H9 (cell line): ENCODE data around the gene ELOA2. TPM values are rescaled to one million over a fixed set of nuclear protein-coding genes. Genes with fewer than 3 reads are reported as not detected.

Experiments
- DNase-seq: peaks from one replicate; pipeline ENCODE4 v3.0.0-alpha.2; 2017
- H2AFZ ChIP-seq: one replicate; pipeline ENCODE4 v1.6.1; 2013; ENCODE audit warnings: mild to moderate bottlenecking, low read length, control low read depth, moderate library complexity
- H2AK5ac ChIP-seq: 2 replicates; pipeline ENCODE4 v1.6.1; 2013; ENCODE audit warnings: low read length, control low read depth, mixed read lengths; ENCODE audit not compliant: insufficient read length
- H2BK120ac ChIP-seq: one replicate; pipeline ENCODE4 v1.6.1; 2013; ENCODE audit warnings: low read depth, mild to moderate bottlenecking, low read length, control low read depth, inconsistent platforms; ENCODE audit not compliant: poor library complexity, severe bottlenecking
- H2BK12ac ChIP-seq: 2 replicates; pipeline ENCODE4 v1.6.1; 2013; ENCODE audit warnings: low read length, control low read depth, mixed read lengths, low read depth; ENCODE audit not compliant: insufficient read length
- H2BK15ac ChIP-seq: 2 replicates; pipeline ENCODE4 v1.6.1; 2013; ENCODE audit warnings: low read depth, low read length, control low read depth
- H2BK20ac ChIP-seq: one replicate; pipeline ENCODE4 v1.6.1; 2013; ENCODE audit warnings: low read depth, mild to moderate bottlenecking, low read length, control low read depth, inconsistent platforms; ENCODE audit not compliant: poor library complexity, severe bottlenecking
- H2BK5ac ChIP-seq: 2 replicates; pipeline ENCODE4 v1.6.1; 2013; ENCODE audit warnings: low read length, control low read depth, mixed read lengths; ENCODE audit not compliant: insufficient read length
- H3K14ac ChIP-seq: 2 replicates; pipeline ENCODE4 v1.6.1; 2013; ENCODE audit warnings: low read length, control low read depth; ENCODE audit not compliant: insufficient read depth
- H3K18ac ChIP-seq: 2 replicates; pipeline ENCODE4 v1.6.1; 2013; ENCODE audit warnings: low read depth, mild to moderate bottlenecking, mixed read lengths, low read length, control low read depth; ENCODE audit not compliant: insufficient read length
- H3K23ac ChIP-seq: 2 replicates; pipeline ENCODE4 v1.6.1; 2013; ENCODE audit warnings: low read length, control low read depth, mixed read lengths, low read depth; ENCODE audit not compliant: insufficient read length
- H3K23me2 ChIP-seq: 2 replicates; pipeline ENCODE4 v1.6.1; 2013; ENCODE audit warnings: low read depth, mild to moderate bottlenecking, mixed read lengths, low read length, control low read depth; ENCODE audit not compliant: insufficient read length, poor library complexity, severe bottlenecking
- H3K27ac ChIP-seq: 2 replicates; pipeline ENCODE4 v1.5.1; 2013; ENCODE audit warnings: low read length, control low read depth, mixed read lengths, low read depth; ENCODE audit not compliant: insufficient read length
- H3K27me3 ChIP-seq: 2 replicates; pipeline ENCODE4 v1.6.1; 2013; ENCODE audit warnings: low read length, control low read depth, inconsistent platforms; ENCODE audit not compliant: insufficient read depth
- H3K4ac ChIP-seq: 2 replicates; pipeline ENCODE4 v1.6.1; 2013; ENCODE audit warnings: low read depth, mild to moderate bottlenecking, control low read depth, inconsistent platforms, low read length, moderate library complexity
- H3K4me1 ChIP-seq: 2 replicates; pipeline ENCODE4 v1.6.1; 2013; ENCODE audit warnings: low read length, control low read depth, inconsistent platforms; ENCODE audit not compliant: insufficient read depth
- H3K4me2 ChIP-seq: 2 replicates; pipeline ENCODE4 v1.6.1; 2013; ENCODE audit warnings: low read length, control low read depth, mixed read lengths; ENCODE audit not compliant: insufficient read length, insufficient read depth
- H3K56ac ChIP-seq: 2 replicates; pipeline ENCODE4 v1.6.1; 2013; ENCODE audit warnings: low read depth, mild to moderate bottlenecking, mixed read lengths, low read length, control low read depth; ENCODE audit not compliant: insufficient read length
- H3K79me1 ChIP-seq: 2 replicates; pipeline ENCODE4 v1.6.1; 2013; ENCODE audit warnings: low read depth, mild to moderate bottlenecking, moderate library complexity, low read length, control low read depth, inconsistent platforms; ENCODE audit not compliant: insufficient read depth, poor library complexity, severe bottlenecking
- H3K79me2 ChIP-seq: 2 replicates; pipeline ENCODE4 v1.6.1; 2013; ENCODE audit warnings: low read length, control low read depth, inconsistent platforms; ENCODE audit not compliant: insufficient read depth
- H3K9ac ChIP-seq: 2 replicates; pipeline ENCODE4 v1.6.1; 2013; ENCODE audit warnings: low read length, control low read depth, mixed read lengths; ENCODE audit not compliant: insufficient read length; ENCODE audit errors: extremely low read depth
- H3K9me3 ChIP-seq: one replicate; pipeline ENCODE4 v1.6.1; 2013; ENCODE audit warnings: low read depth, low read length, inconsistent platforms; ENCODE audit not compliant: control insufficient read depth
- H3T11ph ChIP-seq: one replicate; pipeline ENCODE4 v1.6.1; 2013; ENCODE audit warnings: mild to moderate bottlenecking, low read length, control low read depth, inconsistent platforms
- H4K20me1 ChIP-seq: one replicate; pipeline ENCODE4 v1.6.1; 2013; ENCODE audit not compliant: control insufficient read depth, insufficient read length, insufficient read depth
- H4K5ac ChIP-seq: 2 replicates; pipeline ENCODE4 v1.6.1; 2013; ENCODE audit warnings: low read depth, mild to moderate bottlenecking, mixed read lengths, low read length, control low read depth; ENCODE audit not compliant: insufficient read length
- H4K8ac ChIP-seq: replicated peaks from 2 replicates; pipeline ENCODE4 v1.6.1; 2013; ENCODE audit warnings: low read length, control low read depth, mixed read lengths, low read depth; ENCODE audit not compliant: insufficient read length
- H4K91ac ChIP-seq: 2 replicates; pipeline ENCODE4 v1.6.1; 2013; ENCODE audit warnings: low read depth, mild to moderate bottlenecking, moderate library complexity, mixed read lengths, low read length, control low read depth; ENCODE audit not compliant: insufficient read length
- H3K27ac Mint-ChIP-seq, 3 experiments: 2 replicates in 2 of 3; 3 replicates in 1 of 3; pipeline ENCODE4 v1.8.0; 2020 to 2021; ENCODE audit warnings: mixed read lengths in 3 of 3, mild to moderate bottlenecking in 1 of 3, moderate library complexity in 1 of 3
- H3K27me3 Mint-ChIP-seq: 2 replicates; pipeline ENCODE4 v1.8.0; 2021; ENCODE audit warnings: low read depth, mild to moderate bottlenecking, moderate library complexity, mixed read lengths
- H3K36me3 Mint-ChIP-seq, 3 experiments: 2 replicates in 2 of 3; 3 replicates in 1 of 3; pipeline ENCODE4 v1.8.0; 2020 to 2021; ENCODE audit warnings: low read depth in 3 of 3, mixed read lengths in 3 of 3; ENCODE audit not compliant: insufficient read depth in 1 of 3
- H3K4me1 Mint-ChIP-seq, 2 experiments: 2 replicates each; pipeline ENCODE4 v1.8.0; 2020; ENCODE audit warnings: mixed read lengths in 2 of 2
- H3K4me3 Mint-ChIP-seq, 2 experiments: 2 replicates in 1 of 2; 3 replicates in 1 of 2; pipeline ENCODE4 v1.8.0; 2020 to 2021; ENCODE audit warnings: mild to moderate bottlenecking in 2 of 2, mixed read lengths in 2 of 2, moderate library complexity in 1 of 2
- H3K9me3 Mint-ChIP-seq, 2 experiments: 2 replicates in 1 of 2; 3 replicates in 1 of 2; pipeline ENCODE4 v1.8.0; 2020; ENCODE audit warnings: mild to moderate bottlenecking in 2 of 2, mixed read lengths in 2 of 2, moderate library complexity in 1 of 2
- CTCF ChIP-seq: fragments of 200-600 bp; sonication (generic); conservative IDR thresholded peaks from 3 replicates; pipeline ENCODE4 v1.8.0; 2021; ENCODE audit warnings: antibody characterized with exemption, mild to moderate bottlenecking
- WGBS: extraction: QIAGEN DNeasy Blood & Tissue Kit; methylation state at CpG from one replicate; pipeline ENCODE4 v1.1.7; 2013; ENCODE audit warnings: missing lambda C conversion rate, low lambda C conversion rate, mixed read lengths; ENCODE audit not compliant: insufficient read length; ENCODE audit errors: extremely low coverage; 5-methylcytosine and 5-hydroxymethylcytosine counted together
- total RNA-seq: library from RNA; stranded (reverse); gene quantifications from 2 replicates; pipeline ENCODE4 v1.2.1, GENCODE V29; 2021

Gene ELOA2
- total RNA-seq, 1 experiment from 2014 or later: not detected

GRCh38 chr18:47062471-47062870 lies 27.1 kb upstream of the ELOA2 start:
- no peak overlapping the region for H2BK120ac ChIP-seq
- no peak overlapping the region for H3K27ac ChIP-seq
- H3K23ac ChIP-seq: no peak overlapping the region
- no peak overlapping the region for H3K18ac ChIP-seq
- H3K4me1 ChIP-seq: no peaks in the 10 kb centered on the region
- no peak overlapping the region for H2BK15ac ChIP-seq
- H4K20me1 ChIP-seq: no peaks in the 10 kb centered on the region
- H3K4me2 ChIP-seq: no peak overlapping the region
- TF ChIP-seq CTCF: no peak
- no peak overlapping the region for H3T11ph ChIP-seq
- no peaks in the 10 kb centered on the region for H3K79me2 ChIP-seq
- H3K14ac ChIP-seq: no peak overlapping the region
- no peaks in the 10 kb centered on the region; the same call in 1 of the 2 replicates for H3K27me3 Mint-ChIP-seq
- H3K27ac Mint-ChIP-seq: no peak overlapping the region
- H3K56ac ChIP-seq: no peak overlapping the region
- H3K36me3 Mint-ChIP-seq: peaks cover 0 to 2% (median 2%) of the 10 kb centered on the region in 3 experiments; a peak in 3 of 7 replicates
- no peaks in the 10 kb centered on the region for H3K9me3 Mint-ChIP-seq
- no peak overlapping the region for H3K9ac ChIP-seq
- no peak overlapping the region for H2BK20ac ChIP-seq
- H4K5ac ChIP-seq: no peak overlapping the region
- no peak for DNase-seq
- WGBS: no CpG with 5 or more reads among the region's 2 CpGs
- H3K9me3 ChIP-seq: no peaks in the 10 kb centered on the region
- no peaks in the 10 kb centered on the region for H3K27me3 ChIP-seq
- no peak overlapping the region for H3K4me3 Mint-ChIP-seq
- H4K8ac ChIP-seq: no peak overlapping the region
- H2AFZ ChIP-seq: no peak overlapping the region
- no peaks in the 10 kb centered on the region for H3K23me2 ChIP-seq
- no peak overlapping the region for H2BK5ac ChIP-seq
- H3K79me1 ChIP-seq: no peaks in the 10 kb centered on the region
- no peak overlapping the region for H2AK5ac ChIP-seq
- no peak overlapping the region for H3K4ac ChIP-seq
- H4K91ac ChIP-seq: no peak overlapping the region
- no peak overlapping the region for H2BK12ac ChIP-seq
- H3K4me1 Mint-ChIP-seq: peaks cover 4 to 7% of the 10 kb centered on the region in 2 experiments; a peak in 3 of 4 replicates
